Coronary artery (tissue), 2 donors: ENCODE measurements around the gene OSTF1.

Experiments used
- DNase-seq: peaks from one replicate; pipeline ENCODE4 v3.0.0-alpha.2; 2017; ENCODE audit warnings: low spot score
- H3K27ac ChIP-seq, 2 donors: fragments of 200-600 bp; sonication (generic); one replicate each; pipeline ENCODE4 v1.5.1; 2016 to 2019
- H3K4me3 ChIP-seq: fragments of 200-600 bp; sonication (generic); 2 replicates; pipeline ENCODE4 v1.5.1; 2016; ENCODE audit warnings: mild to moderate bottlenecking, moderate library complexity
- TF ChIP-seq, protein P1 (sequence below): fragments of 200-600 bp; sonication (generic); IDR thresholded peaks from one replicate; pipeline ENCODE4 v1.5.1; 2019; ENCODE audit warnings: antibody characterized with exemption

The OSTF1 gene

DNA sequence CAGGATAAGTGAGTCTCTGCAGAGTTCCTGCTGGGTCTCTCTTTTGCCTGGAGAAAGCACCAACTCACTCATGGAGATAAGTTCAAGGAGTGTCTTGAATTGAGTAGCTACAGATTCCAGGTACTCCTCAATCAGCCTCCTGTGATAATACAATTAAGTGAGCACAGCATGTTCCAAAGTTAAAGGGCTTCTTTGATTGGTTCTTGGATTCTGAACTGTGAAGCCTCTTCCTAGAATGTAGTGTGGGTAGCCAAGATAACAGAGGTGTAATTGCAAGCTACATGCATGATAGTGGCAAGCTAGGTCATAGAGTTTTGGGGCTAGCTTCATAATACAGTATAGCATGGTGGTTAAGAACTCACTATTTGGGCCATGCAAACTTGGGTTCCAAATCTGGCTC is 37.0 kb upstream of the OSTF1 start:
- H3K4me3 ChIP-seq: no peak overlapping the region
- no peak for DNase-seq
- no peak overlapping the region for H3K27ac ChIP-seq
- TF ChIP-seq, protein P1, sequence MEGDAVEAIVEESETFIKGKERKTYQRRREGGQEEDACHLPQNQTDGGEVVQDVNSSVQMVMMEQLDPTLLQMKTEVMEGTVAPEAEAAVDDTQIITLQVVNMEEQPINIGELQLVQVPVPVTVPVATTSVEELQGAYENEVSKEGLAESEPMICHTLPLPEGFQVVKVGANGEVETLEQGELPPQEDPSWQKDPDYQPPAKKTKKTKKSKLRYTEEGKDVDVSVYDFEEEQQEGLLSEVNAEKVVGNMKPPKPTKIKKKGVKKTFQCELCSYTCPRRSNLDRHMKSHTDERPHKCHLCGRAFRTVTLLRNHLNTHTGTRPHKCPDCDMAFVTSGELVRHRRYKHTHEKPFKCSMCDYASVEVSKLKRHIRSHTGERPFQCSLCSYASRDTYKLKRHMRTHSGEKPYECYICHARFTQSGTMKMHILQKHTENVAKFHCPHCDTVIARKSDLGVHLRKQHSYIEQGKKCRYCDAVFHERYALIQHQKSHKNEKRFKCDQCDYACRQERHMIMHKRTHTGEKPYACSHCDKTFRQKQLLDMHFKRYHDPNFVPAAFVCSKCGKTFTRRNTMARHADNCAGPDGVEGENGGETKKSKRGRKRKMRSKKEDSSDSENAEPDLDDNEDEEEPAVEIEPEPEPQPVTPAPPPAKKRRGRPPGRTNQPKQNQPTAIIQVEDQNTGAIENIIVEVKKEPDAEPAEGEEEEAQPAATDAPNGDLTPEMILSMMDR: no peak

DNA sequence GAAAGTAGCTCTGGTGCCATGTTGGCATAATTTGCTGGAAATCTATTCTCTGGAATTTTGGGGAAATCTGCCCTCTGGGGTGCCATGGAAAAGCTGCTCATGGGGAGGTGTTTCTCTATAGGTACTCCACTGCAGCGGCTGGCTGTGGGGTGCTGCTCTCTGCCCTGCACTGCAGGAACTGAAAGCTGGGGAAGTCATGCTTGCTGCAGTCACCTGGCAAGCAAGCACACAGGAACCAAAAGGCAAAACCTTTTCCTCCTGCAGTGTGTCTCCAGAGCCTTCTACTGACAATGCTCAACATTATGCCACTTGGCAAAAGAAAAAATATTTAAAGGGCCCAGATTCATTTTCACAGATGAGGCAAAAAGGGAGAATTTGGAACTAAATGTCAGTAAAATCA is 34.4 kb upstream of the OSTF1 start:
- TF ChIP-seq, protein P1: no peak
- Histone ChIP-seq H3K4me3 (no peak overlapping the region), H3K27ac (no peak overlapping the region)
- no peak for DNase-seq

DNA sequence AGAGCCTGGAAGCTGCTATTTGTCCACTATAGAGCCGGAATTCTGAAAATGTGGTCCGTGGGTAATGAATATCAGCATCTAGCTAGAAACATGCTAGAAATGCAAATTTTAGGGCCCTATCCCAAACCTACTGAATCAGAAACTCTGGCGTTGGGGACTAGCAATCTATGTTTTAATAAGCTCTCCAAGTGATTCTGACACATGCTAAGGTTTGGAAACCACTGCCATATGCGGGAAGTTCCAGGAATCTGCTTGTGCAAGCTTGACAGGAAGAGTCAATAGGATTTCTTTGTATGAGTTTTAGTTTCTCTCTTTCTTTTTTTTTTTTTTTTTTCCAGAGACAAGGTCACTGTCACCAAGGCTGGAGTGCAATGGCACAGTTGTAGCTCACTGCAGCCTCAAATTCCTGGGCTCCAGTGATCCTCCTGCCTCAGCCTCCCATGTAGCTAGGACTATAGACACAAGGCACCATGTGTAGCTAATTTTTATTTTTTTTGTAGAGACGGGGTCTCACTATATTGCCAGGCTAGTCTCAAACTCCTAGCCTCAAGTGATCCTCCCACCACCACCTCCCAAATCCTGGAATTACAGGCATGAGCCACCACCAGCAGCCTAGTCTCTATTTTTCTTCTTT is 33.8 kb upstream of the OSTF1 start:
- Histone ChIP-seq H3K27ac (no peak overlapping the region), H3K4me3 (no peak overlapping the region)
- no peak for DNase-seq
- TF ChIP-seq, protein P1: no peak

DNA sequence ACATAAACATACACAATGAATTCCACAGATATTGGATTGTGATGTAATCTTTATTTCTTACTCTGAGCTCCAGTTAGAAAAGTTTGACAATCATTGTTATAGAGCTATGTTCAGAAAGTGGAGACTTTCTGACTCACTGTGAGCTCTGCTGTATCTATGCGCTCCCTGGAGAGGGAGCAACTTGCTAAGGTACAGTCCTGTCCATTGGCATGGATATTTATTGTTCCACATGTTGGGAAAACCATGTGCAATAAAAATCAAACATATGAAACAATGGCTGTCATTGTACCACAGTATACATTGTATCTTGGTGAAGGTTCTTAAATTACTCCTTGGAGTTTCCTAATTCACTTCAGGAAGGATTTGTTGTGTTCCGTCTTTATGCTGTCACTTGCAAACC is 27.1 kb upstream of the OSTF1 start:
- no peak overlapping the region for H3K4me3 ChIP-seq
- DNase-seq: no peak
- no peak overlapping the region for H3K27ac ChIP-seq
- TF ChIP-seq, protein P1: no peak

DNA sequence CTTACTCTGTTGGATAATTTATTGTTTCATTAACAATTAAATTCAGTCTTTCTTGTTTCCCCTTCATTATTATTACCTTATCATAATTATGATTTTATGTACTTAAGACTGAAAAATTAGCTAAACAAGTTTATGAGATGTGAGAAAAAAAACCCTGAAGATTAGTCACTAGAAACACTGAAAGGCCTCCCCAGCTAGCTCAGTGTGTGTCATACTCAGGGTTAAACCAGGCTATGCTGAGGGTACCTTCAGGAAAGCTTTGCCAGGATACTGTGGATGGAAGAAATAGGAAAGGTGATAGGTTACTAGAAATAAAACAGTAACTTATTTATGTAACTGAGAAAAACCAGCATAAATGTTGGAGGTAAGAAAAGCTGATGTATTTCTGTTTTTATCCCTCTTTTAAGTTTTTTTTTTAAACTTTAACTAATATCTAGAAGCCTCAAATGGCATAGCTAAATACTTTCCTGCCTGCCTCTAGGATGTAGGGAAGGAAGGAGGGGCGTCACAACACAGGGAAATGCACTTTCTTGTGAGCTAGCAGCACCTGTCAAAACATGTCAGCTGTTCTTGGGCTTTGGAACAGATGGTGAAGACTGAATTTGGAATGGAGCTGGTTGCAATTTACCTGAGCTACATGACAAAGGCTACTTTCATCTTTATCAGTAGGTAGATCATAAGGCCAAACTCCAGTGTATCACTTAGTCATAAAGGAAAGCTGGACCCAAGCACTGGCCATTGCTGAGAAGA is 24.6 kb upstream of the OSTF1 start:
- Histone ChIP-seq H3K4me3 (no peak overlapping the region), H3K27ac (no peak overlapping the region)
- TF ChIP-seq, protein P1: no peak
- no peak for DNase-seq

DNA sequence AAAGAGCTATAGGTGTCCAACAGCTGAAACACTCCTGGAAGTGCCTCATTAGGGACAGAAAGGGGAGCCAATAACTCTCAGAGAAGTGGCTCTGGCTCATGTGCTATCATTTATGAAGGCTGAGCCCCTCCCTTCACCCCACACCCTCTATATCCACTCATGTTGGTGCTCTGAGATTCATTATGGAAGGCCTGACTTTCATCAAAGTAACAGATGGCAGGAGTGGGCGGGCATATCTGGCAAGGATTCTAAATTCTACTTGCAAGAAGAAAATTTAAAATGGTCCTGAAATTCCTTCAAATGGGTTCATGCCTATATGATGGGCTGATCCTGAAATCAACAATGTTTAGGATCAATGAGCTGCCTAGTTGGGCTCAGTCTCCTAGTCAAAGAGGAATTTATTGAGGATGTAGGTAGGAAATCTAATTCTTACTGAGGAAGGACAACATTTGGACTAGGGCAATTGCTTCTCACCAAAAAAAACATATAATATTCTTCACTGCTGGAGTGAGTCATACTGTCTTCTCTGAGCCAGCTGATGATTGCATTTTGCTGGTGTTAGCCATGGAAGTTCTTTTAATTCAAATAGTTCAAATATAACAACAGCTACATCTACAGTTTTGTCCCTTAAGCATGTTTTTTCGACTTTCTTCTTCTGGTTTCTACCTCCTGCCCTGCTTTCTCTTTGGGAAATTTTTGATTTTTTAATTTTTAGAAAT is 23.8 kb upstream of the OSTF1 start:
- TF ChIP-seq, protein P1: no peak
- Histone ChIP-seq H3K4me3 (no peak overlapping the region), H3K27ac (no peak overlapping the region)
- no peak for DNase-seq
